GM21786 (cell line): ENCODE results near the gene GPC2.
"Not testable (repeated sequence)": the region's sequence is repeated elsewhere in the genome, so short reads cannot be mapped to it uniquely, and the experiment has no call there.

Source experiments
- ATAC-seq: cut with Tn5 transposase; IDR thresholded peaks from one replicate; pipeline ENCODE4 v1.9.1; 2021; ENCODE audit not compliant: unreplicated experiment

GPC2 gene, protein sequence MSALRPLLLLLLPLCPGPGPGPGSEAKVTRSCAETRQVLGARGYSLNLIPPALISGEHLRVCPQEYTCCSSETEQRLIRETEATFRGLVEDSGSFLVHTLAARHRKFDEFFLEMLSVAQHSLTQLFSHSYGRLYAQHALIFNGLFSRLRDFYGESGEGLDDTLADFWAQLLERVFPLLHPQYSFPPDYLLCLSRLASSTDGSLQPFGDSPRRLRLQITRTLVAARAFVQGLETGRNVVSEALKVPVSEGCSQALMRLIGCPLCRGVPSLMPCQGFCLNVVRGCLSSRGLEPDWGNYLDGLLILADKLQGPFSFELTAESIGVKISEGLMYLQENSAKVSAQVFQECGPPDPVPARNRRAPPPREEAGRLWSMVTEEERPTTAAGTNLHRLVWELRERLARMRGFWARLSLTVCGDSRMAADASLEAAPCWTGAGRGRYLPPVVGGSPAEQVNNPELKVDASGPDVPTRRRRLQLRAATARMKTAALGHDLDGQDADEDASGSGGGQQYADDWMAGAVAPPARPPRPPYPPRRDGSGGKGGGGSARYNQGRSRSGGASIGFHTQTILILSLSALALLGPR

DNA sequence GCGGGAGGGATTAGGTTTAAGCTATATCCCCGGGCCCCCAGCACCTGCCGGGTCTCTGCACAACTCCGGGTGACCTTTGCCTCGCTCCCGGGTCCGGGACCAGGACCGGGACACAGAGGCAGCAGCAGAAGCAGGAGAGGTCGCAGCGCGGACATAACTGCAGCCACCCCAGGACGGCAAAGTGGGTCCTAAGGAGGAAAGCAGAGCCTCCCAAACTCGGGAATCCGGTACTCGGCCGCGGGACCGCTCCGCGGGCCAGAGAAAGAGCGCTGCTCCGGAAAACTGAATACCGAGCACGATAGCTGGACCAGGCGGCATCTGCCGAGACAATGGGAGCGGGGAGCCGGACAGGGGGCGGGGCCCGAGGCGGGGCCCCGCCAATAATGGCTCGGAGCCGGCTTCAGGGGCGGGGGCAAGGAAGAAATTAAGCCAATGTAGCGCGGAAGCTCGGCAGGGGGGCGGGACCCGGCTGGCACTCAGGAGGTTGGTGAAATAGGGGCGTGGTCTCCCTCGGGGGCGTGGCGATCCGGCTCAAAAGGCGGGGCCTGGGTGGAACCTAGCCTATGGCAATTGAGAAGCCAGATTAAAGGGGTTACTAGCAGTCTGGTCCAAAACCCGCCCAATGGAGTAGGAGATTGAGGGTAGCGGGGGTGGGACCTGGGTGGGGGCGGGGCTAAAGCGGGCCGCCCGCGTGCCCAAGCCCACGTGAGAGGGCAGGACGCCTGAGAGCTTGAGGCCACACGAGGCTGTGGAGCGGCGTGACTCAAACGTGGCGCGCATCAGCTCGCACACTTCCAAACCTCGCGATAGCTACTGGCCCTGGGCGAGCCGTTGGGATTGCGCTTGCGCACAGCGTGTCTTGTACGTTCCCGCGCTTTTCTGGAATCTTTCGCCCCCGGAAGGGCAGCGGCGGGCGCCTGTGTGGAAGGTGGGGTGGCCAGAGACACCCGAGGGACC, at the start of gene GPC2, which contains the start of gene STAG3:
Gene GPC2 (minus strand): TSS at position 337 of the 957 bp plus-strand sequence. CDS start 182 bp downstream, at position 155.
Gene STAG3 (plus strand): TSS at position 874 of the 957 bp plus-strand sequence. CDS start 2,639 bp downstream, outside the sequence.
- peak; percentile 86 for ATAC-seq

DNA sequence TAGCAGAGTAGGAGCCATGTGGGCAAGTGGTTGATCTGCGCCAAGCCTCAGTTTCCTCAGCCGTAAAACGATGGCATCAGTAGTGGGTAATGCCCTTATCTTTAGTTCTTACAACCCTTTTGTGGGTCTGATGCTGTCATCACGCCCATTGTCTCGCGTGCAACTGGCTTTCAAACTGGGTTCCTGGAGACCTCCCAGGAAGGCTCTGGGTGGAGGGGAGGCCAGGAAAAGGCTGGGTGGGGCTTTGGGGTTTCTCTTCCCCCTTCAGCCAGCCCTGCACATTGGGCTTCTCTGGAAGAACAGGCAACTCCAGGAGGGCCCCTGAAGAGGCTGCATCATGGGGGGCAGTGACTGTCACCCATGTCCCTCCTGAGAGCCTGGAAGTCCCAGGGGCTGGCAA, 47.7 kb upstream of the GPC2 start:
- ATAC-seq, result not testable (repeated sequence)

DNA sequence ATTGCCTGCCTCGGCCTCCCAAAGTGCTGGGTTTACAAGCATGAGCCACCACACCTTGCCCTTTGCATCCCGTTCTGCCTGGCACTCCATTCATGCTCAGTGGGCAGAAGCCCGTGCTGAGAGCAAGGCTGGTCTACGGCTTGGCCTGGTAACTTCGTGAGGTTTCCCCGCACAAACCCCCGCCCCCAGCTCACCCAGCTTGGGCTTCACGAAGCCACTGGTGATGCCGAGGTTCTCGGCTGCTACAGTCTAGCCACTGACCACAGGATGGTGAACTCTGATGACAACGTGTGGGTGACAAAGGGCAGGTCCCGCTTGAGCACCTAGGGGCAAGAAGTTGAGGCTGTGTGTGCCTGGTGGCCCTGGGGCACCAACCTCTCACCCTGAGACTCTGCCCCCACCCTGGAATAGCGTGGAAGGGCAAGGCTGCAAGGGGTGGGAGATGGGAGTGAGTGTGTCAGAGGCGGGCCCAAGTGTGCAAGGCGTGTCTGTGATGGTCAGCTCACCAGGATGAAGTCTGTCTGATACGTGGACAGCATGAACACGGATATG, 46.3 kb upstream of the GPC2 start:
- not testable (repeated sequence) for ATAC-seq

DNA sequence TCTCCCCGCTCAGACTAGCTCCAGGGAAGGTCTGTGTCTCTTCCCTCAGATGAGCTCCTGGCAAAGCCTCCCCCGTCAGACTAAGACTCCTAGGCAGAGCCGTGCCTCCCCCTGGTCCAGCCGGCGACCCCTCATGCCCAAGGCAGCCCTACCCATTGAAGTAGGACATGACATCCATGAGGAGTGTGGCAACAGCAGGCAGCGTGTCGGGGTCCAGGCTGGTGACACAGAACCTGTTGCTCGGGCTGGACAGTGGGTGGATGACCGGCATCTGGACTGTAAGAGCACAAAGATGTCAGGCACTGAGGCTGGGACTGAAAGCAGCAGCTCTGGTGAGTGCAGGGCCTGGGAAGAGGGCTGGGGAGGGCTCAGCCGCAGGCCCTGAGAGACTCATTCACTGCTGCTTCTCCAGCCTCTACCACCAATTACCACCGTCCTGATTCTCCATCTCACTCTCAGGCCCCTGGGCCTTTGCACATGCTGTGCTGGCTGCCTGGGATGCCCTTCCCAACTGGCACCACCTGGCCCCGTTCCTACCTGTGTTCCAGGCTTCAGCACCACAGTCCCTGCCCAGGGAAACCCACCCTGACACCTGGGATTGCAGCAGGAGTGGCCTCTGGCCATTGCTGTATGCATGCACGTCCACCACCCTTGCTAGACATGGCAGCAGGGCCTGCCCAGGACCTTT, 45.4 kb upstream of the GPC2 start:
- ATAC-seq, result no peak

DNA sequence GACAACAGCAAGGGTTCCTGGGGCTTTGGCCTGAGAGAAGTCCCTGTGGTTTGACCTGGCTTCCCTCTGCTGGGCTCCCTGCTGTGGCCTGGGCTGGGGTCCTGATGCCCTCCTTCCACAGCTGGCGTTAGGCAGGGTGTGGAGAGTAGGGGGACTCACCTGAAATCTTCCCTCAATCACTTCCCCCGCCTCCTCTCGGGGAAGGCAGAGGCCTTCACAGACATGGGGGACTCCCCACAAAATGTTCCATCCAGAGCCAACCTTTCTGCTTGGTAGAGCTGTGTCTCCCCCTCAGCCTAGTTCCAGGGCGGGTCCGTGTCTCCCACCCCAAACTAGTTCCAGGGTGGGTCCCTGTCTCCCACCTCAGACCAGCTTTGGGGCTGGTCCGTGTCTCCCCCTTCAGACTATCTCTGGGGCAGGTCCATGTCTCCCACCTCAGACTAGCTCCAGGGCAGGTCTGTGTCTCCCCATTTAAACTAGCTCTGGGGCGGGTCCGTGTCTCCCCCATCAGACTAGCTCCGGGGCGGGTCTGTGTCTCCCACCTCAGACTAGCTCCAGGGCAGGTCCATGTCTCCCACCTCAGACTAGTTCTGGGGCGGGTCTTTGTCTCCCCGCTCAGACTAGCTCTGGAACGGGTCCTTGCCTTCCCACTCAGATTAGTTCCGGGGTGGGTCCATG, 44.7 kb upstream of the GPC2 start:
- no peak for ATAC-seq

DNA sequence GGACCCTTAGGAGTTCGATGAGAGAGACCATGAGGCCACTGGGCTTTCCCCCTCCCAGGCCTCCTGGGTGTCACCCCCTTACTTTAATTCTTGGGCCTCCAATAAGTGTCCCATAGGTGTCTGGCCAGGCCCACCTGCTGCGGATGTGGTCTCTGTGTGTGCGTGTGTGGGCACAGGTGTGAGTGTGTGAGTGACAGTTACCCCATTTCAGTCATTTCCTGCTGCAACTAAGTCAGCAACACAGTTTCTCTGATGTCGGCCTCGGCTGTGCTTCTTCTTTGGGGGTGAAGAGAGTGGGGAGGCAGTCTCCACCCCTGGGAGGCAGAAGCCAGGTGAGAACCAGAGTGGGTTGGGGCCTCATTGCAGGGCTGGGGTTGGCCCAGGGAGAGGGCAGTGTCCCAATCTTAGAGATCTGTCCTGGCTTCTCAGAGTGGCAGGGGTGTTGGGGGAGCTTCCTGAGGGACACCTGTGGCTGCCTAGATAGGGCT, 44.1 kb upstream of the GPC2 start:
- peak; percentile 46 for ATAC-seq

DNA sequence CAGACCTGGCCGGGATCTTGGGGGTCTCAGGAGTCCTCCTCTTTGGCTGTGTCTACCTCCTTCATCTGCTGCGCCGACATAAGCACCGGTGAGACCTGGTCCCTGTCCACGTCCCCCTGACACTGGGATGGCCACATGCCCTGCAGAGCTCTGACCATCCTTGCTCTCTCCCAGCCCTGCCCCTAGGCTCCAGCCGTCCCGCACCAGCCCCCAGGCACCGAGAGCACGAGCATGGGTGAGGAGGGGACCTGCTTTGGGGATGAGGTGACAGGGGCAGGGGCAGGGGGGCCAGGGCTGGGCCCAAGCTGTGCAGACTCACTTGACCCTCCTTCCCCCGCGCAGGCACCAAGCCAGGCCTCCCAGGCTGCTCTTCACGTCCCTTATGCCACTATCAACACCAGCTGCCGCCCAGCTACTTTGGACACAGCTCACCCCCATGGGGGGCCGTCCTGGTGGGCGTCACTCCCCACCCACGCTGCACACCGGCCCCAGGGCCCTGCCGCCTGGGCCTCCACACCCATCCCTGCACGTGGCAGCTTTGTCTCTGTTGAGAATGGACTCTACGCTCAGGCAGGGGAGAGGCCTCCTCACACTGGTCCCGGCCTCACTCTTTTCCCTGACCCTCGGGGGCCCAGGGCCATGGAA, 43.5 kb upstream of the GPC2 start:
- ATAC-seq, result no peak

DNA sequence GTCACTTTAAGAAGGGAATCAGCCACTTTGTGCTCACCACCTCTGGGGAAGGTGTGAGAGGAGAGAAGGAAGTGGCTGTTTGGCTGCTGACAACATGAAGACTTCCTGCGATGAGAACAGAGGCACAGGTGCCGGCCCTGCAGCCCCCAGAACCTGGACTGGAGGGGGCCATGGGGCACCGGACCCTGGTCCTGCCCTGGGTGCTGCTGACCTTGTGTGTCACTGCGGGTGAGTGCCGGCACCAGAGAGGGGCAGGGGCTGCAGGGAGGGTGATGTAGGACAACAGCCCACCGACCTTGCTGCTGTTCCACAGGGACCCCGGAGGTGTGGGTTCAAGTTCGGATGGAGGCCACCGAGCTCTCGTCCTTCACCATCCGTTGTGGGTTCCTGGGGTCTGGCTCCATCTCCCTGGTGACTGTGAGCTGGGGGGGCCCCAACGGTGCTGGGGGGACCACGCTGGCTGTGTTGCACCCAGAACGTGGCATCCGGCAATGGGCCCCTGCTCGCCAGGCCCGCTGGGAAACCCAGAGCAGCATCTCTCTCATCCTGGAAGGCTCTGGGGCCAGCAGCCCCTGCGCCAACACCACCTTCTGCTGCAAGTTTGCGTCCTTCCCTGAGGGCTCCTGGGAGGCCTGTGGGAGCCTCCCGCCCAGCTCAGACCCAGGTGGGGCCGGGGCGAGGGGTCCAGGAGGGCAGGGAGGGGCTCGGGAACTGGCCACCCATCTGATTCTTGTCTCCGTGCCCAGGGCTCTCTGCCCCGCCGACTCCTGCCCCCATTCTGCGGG, 42.8 kb upstream of the GPC2 start, which contains the start of gene PVRIG:
Gene PVRIG (plus strand): TSS at position 149 of the 785 bp plus-strand sequence. CDS start 22 bp downstream, at position 171.
- ATAC-seq, result not testable (repeated sequence)

DNA sequence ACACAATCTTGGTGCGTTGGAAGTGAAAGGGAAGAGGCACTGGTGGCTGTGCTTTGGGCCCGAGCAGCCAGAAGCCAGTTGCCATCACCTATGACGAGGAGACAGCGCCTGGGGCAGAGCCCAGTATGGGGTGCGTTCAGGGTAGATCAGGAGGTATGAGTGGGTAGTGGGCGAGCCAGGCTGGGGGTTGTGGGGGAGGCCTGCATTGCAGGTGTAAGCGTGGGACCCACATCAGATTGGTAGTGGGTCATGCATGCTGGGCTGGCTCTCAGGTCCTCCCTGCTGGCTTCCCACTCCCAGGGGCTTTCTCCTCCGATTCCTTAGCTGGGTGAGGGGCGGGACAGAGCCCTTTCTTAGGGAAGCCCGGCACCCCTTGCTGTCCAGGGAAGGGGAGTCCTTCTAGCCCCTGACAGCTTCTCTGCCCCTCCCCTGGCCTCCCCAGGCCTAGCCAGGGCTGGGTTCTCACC, 42.1 kb upstream of the GPC2 start:
- no peak for ATAC-seq

DNA sequence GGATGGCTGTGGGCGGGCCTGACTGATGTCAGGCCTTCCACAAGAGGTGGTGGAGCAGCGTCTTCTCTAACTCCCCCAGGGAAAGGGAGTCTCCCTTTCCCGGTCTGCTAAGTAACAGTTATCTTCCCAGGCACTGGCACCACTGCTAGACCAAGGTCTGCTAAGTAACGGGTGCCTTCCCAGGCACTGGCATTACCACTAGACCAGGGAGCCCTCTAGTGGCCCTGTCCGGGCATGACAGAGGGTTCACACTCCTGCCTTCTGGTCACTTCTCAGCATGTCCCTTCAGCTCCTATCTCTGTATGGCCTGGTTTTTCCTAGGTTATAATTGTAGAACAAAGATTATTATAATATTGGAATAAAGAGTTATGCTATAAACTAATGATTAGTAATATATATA, 40.8 kb upstream of the GPC2 start:
- peak; percentile 11 for ATAC-seq

DNA sequence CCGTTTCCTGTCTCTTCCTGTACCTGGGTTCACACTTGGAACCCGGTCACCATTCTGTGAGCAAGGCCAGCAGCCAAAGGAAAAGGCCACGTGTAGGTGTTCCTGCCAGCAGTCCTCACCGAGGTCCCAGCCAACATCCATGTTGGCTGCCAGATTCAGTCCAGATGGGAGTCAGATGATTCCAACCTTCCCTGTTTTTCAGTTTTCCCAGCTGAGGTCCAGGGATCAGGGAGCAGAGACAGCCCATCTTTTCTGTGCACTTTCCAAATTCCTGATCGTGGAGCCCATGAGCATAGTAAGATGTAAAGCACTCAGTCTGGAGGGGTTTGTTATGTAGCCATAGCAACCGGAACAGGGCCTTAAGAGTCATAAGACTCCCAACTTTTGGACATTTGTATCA, 38.7 kb upstream of the GPC2 start:
- no peak for ATAC-seq

DNA sequence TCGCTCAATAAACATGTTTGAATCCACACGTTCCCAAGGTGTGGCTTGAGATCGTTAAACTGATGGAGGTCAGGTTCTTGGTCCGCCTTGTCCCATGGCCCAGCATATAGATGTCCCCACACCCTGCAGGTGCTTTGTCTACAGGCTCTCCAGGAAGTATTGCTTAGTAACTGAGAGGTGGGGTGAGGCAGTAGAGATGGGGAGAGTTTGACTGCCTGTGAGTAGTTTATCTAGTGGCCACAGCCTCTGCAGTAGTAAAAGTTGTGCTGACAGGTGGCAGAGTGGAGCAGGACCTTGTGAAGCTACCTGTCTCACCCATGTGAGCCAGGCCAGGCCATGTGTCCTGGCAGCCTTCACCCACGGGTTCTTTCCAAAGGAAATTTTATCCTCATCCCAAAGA, 37.2 kb upstream of the GPC2 start:
- ATAC-seq, result not testable (repeated sequence)

DNA sequence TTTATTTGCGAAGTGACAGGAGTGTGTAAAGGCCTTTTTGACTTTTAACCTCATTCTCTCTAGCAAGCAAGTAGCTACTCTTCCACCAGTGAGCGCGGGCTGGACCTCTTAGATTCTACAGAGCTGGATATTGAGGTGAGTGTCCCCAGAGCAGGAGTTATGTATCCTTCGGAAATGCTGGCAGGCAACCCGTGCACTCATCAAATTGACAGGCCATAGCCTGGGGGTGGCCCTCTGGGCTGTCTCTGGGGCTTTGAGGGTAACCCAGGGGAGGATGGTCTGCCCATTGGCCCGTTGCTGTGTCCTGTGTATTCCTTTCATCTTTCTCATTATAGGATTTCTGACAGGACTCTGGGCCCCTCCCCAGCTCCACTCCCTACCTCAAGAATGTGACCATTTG, 36.5 kb upstream of the GPC2 start:
- no peak for ATAC-seq

DNA sequence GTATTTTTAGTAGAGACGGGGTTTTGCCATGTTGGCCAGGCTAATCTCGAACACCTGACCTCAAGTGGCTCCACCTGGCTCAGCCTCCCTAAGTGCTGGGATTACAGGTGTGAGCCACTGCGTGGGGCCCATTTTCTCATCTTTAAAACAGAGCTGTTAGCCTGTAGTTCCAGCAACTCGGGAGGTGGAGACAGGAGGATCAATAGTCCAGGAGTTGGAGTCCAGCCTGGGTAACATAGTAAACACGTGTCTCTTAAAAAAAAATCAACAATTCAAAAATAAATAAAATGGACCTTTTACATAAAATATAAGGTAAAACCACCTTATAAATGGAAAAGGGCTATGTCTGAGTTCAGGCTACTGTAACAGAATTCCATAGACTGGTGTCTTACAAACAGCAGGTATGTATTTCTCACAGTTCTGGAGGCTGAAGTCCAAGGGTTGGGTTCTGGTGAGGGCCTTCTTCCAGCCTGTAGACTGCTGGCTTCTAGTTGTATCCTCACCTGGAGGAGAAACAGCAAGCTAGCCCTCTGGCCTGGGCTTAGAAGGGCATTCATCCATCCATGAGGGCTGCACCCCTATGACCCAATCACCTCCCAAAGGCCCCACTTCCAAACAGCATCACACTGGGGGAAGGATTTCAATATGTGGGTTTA, 35.6 kb upstream of the GPC2 start:
- no peak for ATAC-seq

DNA sequence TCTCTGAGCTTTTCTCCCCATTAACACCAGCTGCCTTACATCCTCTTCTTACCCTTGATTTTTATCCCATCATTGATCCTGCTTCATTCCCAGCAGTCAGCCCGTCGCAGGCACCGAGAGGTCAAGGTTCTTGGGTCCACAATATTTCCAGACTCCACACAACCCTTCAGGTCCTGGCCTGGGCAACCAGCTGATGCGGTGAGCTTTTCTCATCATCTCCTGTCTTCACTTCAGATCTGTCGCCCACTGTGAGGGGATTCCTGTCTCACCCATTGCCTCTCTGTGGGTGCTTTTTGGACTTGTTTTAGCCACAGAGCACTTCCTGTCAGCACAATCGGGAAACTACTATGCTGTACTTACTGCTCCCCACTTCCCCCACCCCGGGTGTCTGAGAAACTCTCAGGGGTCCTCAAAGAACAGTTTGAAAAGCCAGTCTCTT, 34.2 kb upstream of the GPC2 start:
- no peak for ATAC-seq

DNA sequence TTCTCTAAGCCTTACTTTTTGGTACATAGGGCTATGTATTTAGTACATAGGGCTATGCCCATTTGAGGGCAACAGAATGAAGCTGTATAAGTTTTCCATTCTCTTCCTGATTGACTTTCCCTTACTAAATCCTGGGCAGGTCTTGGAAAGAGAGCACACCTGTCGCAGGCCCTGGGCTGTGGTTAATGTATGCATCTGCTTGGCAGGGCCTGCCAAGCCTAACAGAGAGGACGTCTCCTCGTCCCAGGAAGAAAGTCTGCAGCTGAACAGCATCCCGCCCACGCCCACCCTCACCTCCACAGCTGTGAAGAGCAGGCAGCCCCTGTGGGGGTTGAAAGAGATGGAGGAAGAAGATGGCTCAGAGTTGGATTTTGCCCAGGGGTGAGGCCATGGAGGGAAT, 33.6 kb upstream of the GPC2 start:
- no peak for ATAC-seq

DNA sequence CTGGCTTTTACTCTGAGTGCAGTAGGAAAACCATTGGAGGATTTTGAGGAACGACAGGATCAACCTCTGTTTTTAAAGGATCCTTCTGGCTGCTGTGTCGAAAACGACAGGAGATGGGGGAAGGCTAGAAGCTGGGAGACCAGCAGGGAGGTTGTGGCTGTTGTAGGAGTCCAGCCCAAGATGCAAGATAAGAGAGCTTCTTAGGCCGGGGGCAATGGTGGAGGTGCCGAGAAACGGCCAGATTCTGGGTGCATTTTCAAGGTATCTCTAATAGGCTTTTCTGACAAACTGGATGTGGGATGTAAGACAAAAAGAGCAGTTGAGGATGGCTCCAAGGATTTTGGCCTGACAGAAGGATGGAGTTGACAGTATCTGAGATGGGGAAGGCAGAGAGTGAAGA, 32.3 kb upstream of the GPC2 start:
- no peak for ATAC-seq
